GM23338 (cell line): ENCODE data around the gene MRS2. TPM values are rescaled to one million over a fixed set of nuclear protein-coding genes. Genes with fewer than 3 reads are reported as not detected.
"Not testable (repeated sequence)": the region's sequence is repeated elsewhere in the genome, so short reads cannot be mapped to it uniquely, and the experiment has no call there.

Experiments
- ATAC-seq: fragments of 200-7000 bp; cut with Tn5 transposase; 3 replicates; pipeline ENCODE4 v1.9.1; 2020
- DNase-seq: peaks from one replicate; pipeline ENCODE4 v3.0.0-alpha.2; 2015; ENCODE audit warnings: low spot score
- H2AFZ ChIP-seq: fragments of 200-600 bp; sonication (generic); 2 replicates; pipeline ENCODE4 v1.8.0; 2016; ENCODE audit warnings: antibody characterized with exemption, mild to moderate bottlenecking, moderate library complexity
- H3F3A ChIP-seq: fragments of 200-600 bp; sonication (generic); replicated peaks from 2 replicates; pipeline ENCODE4 v1.8.0; 2017; ENCODE audit warnings: antibody characterized with exemption, mixed run types, low read depth
- H3K27ac ChIP-seq: fragments of 200-600 bp; sonication (generic); 2 replicates; pipeline ENCODE4 v1.6.1; 2016; ENCODE audit warnings: low read depth
- H3K27me3 ChIP-seq: fragments of 200-600 bp; sonication (generic); 2 replicates; pipeline ENCODE4 v1.8.0; 2016; ENCODE audit warnings: mild to moderate bottlenecking, mixed run types, moderate library complexity; ENCODE audit not compliant: insufficient read depth
- H3K36me3 ChIP-seq: fragments of 200-600 bp; sonication (generic); 2 replicates; pipeline ENCODE4 v1.8.0; 2016; ENCODE audit warnings: mild to moderate bottlenecking; ENCODE audit not compliant: insufficient read depth
- H3K4me1 ChIP-seq: fragments of 200-600 bp; sonication (generic); 2 replicates; pipeline ENCODE4 v1.8.0; 2016; ENCODE audit warnings: mild to moderate bottlenecking, moderate library complexity; ENCODE audit not compliant: insufficient read depth
- H3K4me2 ChIP-seq: fragments of 200-600 bp; sonication (generic); 2 replicates; pipeline ENCODE4 v1.7.1; 2017; ENCODE audit warnings: mixed run types
- H3K4me3 ChIP-seq: fragments of 200-600 bp; sonication (generic); 2 replicates; pipeline ENCODE4 v1.6.1; 2016; ENCODE audit warnings: mixed run types
- H3K79me2 ChIP-seq: fragments of 200-600 bp; sonication (generic); replicated peaks from 2 replicates; pipeline ENCODE4 v1.8.0; 2017; ENCODE audit warnings: mild to moderate bottlenecking; ENCODE audit not compliant: insufficient read depth
- H3K9me2 ChIP-seq: fragments of 200-600 bp; sonication (generic); 2 replicates; pipeline ENCODE4 v1.8.0; 2017; ENCODE audit not compliant: insufficient read depth
- H4K20me1 ChIP-seq: fragments of 200-600 bp; sonication (generic); replicated peaks from 2 replicates; pipeline ENCODE4 v1.8.0; 2017; ENCODE audit warnings: mild to moderate bottlenecking; ENCODE audit not compliant: insufficient read depth
- H3K27ac Mint-ChIP-seq: 2 replicates; pipeline ENCODE4 v1.8.0; 2020; ENCODE audit warnings: inconsistent platforms, mild to moderate bottlenecking, moderate library complexity, mixed read lengths
- H3K27me3 Mint-ChIP-seq: 3 replicates; pipeline ENCODE4 v1.8.0; 2022; ENCODE audit warnings: low read depth, mild to moderate bottlenecking, moderate library complexity, mixed read lengths, inconsistent platforms; ENCODE audit not compliant: insufficient read depth, poor library complexity
- H3K36me3 Mint-ChIP-seq: 3 replicates; pipeline ENCODE4 v1.8.0; 2021; ENCODE audit warnings: low read depth, mild to moderate bottlenecking, inconsistent platforms, moderate library complexity, mixed read lengths
- H3K4me1 Mint-ChIP-seq: 3 replicates; pipeline ENCODE4 v1.8.0; 2020; ENCODE audit warnings: mild to moderate bottlenecking, inconsistent platforms, mixed read lengths
- H3K4me3 Mint-ChIP-seq: 3 replicates; pipeline ENCODE4 v1.8.0; 2021; ENCODE audit warnings: moderate library complexity, mild to moderate bottlenecking, inconsistent platforms, mixed read lengths
- H3K9me3 Mint-ChIP-seq: 3 replicates; pipeline ENCODE4 v1.8.0; 2020; ENCODE audit warnings: moderate library complexity, mild to moderate bottlenecking, inconsistent platforms, mixed read lengths
- CREB1 ChIP-seq: fragments of 250-450 bp; sonication (Bioruptor Pico); IDR thresholded peaks from 2 replicates; pipeline ENCODE4 v1.5.0; 2020; ENCODE audit warnings: low read depth, mild to moderate bottlenecking, moderate library complexity
- EZH2 ChIP-seq: fragments of 200-600 bp; sonication (generic); IDR thresholded peaks from one replicate; pipeline ENCODE4 v1.8.0; 2017; ENCODE audit warnings: antibody characterized with exemption, mild to moderate bottlenecking, low read depth; ENCODE audit not compliant: unreplicated experiment
- EZH2phosphoT487 ChIP-seq: fragments of 200-600 bp; sonication (generic); IDR thresholded peaks from one replicate; pipeline ENCODE4 v1.8.1; 2018; ENCODE audit warnings: antibody characterized with exemption; ENCODE audit not compliant: unreplicated experiment
- JUNB ChIP-seq: IDR thresholded peaks from one replicate; pipeline ENCODE4 v1.6.1; 2016; ENCODE audit warnings: antibody characterized with exemption; ENCODE audit not compliant: unreplicated experiment
- NANOG ChIP-seq: IDR thresholded peaks from 2 replicates; pipeline ENCODE4 v1.6.1; 2016; ENCODE audit warnings: antibody characterized with exemption, borderline replicate concordance
- POLR2AphosphoS5 ChIP-seq: IDR thresholded peaks from 2 replicates; pipeline ENCODE4 v1.6.1; 2016; ENCODE audit warnings: antibody characterized with exemption, low read depth
- STAT1 ChIP-seq: IDR thresholded peaks from one replicate; pipeline ENCODE4 v1.6.1; 2016; ENCODE audit warnings: antibody characterized with exemption; ENCODE audit not compliant: unreplicated experiment
- ZNF114 ChIP-seq: fragments of 250-450 bp; sonication (Bioruptor Pico); IDR thresholded peaks from 2 replicates; pipeline ENCODE4 v1.5.0; 2020; ENCODE audit warnings: mild to moderate bottlenecking, moderate library complexity
- ZNF331 ChIP-seq: fragments of 250-450 bp; sonication (Bioruptor Pico); IDR thresholded peaks from 2 replicates; pipeline ENCODE4 v1.5.0; 2020; ENCODE audit warnings: low read depth, mild to moderate bottlenecking, moderate library complexity
- polyA plus RNA-seq: library from polyadenylated mRNA; unstranded; fragments of >200 nt; fragmentation: Nextera tagmentation; extraction: Ambion mirVana; gene quantifications from 2 replicates; pipeline ENCODE4 v1.2.1, GENCODE V29; 2016
- total RNA-seq: library from RNA; depleted of rRNA; stranded (reverse); fragments of >200 nt; shearing (Covaris generic); gene quantifications from 2 replicates; pipeline ENCODE4 v1.2.3, GENCODE V29; 2014
- TF ChIP-seq, protein P1 (sequence below): IDR thresholded peaks from 2 replicates; pipeline ENCODE4 v1.6.1; 2016; ENCODE audit warnings: antibody characterized with exemption
- TF ChIP-seq, protein P2 (sequence below): IDR thresholded peaks from one replicate; pipeline ENCODE4 v1.6.1; 2018; ENCODE audit warnings: antibody characterized with exemption; ENCODE audit not compliant: unreplicated experiment
- TF ChIP-seq, protein P3 (sequence below), 2 experiments: fragments of 200-600 bp in 1 of 2; sonication (generic) in 1 of 2; conservative IDR thresholded peaks; 2 replicates each; pipeline versions ENCODE4 v1.5.1 to v1.6.1; 2016 to 2017; ENCODE audit warnings: antibody characterized with exemption in 2 of 2, low read depth in 2 of 2, mild to moderate bottlenecking in 2 of 2, moderate library complexity in 1 of 2

The MRS2 gene
- total and polyA plus RNA-seq, 2 experiments from 2014 or later: 80.9 to 125 TPM

DNA sequence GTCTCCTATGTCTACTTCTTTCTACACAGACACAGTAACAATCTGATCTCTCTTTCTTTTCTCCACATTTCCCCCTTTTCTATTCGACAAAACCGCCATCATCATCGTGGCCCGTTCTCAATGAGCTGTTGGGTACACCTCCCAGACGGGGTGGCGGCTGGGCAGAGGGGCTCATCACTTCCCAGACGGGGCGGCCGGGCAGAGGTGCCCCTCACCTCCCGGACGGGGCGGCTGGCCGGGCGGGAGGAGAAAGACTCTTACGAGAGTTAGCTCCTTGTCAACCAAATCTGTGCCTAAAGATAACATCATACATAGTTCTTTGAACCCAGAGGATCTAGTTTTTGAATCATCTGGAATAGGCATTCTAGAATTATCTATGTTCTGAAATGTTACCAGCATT, 11.8 kb downstream of the MRS2 start:
- H3K36me3 Mint-ChIP-seq: peaks cover 78% of the 10 kb centered on the region
- Histone ChIP-seq H3K36me3 (peaks cover 92% of the 10 kb centered on the region), H4K20me1 (peaks cover 36% of the 10 kb centered on the region), H3K79me2 (peaks cover 35% of the 10 kb centered on the region)
- H3K4me3 ChIP-seq, H3F3A ChIP-seq, H3K4me1 Mint-ChIP-seq, H2AFZ ChIP-seq, H3K4me1 ChIP-seq, H3K27ac Mint-ChIP-seq, H3K27ac ChIP-seq, H3K27me3 Mint-ChIP-seq, H3K4me3 Mint-ChIP-seq, DNase-seq, H3K9me3 Mint-ChIP-seq, H3K27me3 ChIP-seq, H3K9me2 ChIP-seq, ATAC-seq, H3K4me2 ChIP-seq: not testable (repeated sequence)

DNA sequence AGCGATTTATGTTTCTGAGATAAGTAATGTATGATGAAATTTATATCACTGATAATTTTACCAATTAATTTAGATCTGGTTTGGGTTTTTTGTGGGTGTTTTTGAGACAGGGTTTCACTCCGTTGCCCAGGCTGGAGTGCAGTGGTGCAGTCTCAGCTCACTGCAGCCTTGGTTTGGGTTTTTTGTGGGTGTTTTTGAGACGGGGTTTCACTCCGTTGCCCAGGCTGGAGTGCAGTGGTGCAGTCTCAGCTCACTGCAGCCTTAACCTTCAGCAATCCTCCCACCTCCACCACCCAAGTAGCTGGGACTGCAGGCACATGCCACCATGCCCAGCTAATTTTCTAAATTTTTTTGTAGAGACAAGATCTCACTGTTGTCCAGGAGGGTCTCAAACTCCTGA, 13.0 kb downstream of the MRS2 start:
- Histone ChIP-seq H3K4me3 (no peak overlapping the region), H3K36me3 (peaks cover 94% of the 10 kb centered on the region), H3F3A (peaks cover 10% of the 10 kb centered on the region), H4K20me1 (peaks cover 30% of the 10 kb centered on the region), H3K4me2 (no peak overlapping the region), H2AFZ (no peak overlapping the region), H3K27ac (no peak overlapping the region), H3K9me2 (no peaks in the 10 kb centered on the region), H3K27me3 (no peaks in the 10 kb centered on the region), H3K79me2 (peaks cover 27% of the 10 kb centered on the region), H3K4me1 (0 out of 2 replicates have a peak, but pooled peaks cover 6% of the 10 kb centered on the region)
- H3K27me3 Mint-ChIP-seq: no peaks in the 10 kb centered on the region
- no peak for ATAC-seq
- no peaks in the 10 kb centered on the region for H3K4me1 Mint-ChIP-seq
- no peak overlapping the region for H3K4me3 Mint-ChIP-seq
- no peak for DNase-seq
- no peaks in the 10 kb centered on the region for H3K9me3 Mint-ChIP-seq
- H3K36me3 Mint-ChIP-seq: peaks cover 81% of the 10 kb centered on the region
- no peak overlapping the region for H3K27ac Mint-ChIP-seq
- TF ChIP-seq STAT1 (no peak), NANOG (no peak), JUNB (no peak), POLR2AphosphoS5 (no peak), ZNF331 (no peak), ZNF114 (no peak), EZH2phosphoT487 (no peak), CREB1 (no peak), EZH2 (no peak)
- TF ChIP-seq, protein P1, sequence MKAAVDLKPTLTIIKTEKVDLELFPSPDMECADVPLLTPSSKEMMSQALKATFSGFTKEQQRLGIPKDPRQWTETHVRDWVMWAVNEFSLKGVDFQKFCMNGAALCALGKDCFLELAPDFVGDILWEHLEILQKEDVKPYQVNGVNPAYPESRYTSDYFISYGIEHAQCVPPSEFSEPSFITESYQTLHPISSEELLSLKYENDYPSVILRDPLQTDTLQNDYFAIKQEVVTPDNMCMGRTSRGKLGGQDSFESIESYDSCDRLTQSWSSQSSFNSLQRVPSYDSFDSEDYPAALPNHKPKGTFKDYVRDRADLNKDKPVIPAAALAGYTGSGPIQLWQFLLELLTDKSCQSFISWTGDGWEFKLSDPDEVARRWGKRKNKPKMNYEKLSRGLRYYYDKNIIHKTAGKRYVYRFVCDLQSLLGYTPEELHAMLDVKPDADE: no peak
- TF ChIP-seq, protein P2, sequence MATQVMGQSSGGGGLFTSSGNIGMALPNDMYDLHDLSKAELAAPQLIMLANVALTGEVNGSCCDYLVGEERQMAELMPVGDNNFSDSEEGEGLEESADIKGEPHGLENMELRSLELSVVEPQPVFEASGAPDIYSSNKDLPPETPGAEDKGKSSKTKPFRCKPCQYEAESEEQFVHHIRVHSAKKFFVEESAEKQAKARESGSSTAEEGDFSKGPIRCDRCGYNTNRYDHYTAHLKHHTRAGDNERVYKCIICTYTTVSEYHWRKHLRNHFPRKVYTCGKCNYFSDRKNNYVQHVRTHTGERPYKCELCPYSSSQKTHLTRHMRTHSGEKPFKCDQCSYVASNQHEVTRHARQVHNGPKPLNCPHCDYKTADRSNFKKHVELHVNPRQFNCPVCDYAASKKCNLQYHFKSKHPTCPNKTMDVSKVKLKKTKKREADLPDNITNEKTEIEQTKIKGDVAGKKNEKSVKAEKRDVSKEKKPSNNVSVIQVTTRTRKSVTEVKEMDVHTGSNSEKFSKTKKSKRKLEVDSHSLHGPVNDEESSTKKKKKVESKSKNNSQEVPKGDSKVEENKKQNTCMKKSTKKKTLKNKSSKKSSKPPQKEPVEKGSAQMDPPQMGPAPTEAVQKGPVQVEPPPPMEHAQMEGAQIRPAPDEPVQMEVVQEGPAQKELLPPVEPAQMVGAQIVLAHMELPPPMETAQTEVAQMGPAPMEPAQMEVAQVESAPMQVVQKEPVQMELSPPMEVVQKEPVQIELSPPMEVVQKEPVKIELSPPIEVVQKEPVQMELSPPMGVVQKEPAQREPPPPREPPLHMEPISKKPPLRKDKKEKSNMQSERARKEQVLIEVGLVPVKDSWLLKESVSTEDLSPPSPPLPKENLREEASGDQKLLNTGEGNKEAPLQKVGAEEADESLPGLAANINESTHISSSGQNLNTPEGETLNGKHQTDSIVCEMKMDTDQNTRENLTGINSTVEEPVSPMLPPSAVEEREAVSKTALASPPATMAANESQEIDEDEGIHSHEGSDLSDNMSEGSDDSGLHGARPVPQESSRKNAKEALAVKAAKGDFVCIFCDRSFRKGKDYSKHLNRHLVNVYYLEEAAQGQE: no peak
- TF ChIP-seq, protein P3, sequence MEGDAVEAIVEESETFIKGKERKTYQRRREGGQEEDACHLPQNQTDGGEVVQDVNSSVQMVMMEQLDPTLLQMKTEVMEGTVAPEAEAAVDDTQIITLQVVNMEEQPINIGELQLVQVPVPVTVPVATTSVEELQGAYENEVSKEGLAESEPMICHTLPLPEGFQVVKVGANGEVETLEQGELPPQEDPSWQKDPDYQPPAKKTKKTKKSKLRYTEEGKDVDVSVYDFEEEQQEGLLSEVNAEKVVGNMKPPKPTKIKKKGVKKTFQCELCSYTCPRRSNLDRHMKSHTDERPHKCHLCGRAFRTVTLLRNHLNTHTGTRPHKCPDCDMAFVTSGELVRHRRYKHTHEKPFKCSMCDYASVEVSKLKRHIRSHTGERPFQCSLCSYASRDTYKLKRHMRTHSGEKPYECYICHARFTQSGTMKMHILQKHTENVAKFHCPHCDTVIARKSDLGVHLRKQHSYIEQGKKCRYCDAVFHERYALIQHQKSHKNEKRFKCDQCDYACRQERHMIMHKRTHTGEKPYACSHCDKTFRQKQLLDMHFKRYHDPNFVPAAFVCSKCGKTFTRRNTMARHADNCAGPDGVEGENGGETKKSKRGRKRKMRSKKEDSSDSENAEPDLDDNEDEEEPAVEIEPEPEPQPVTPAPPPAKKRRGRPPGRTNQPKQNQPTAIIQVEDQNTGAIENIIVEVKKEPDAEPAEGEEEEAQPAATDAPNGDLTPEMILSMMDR (conservative IDR thresholded peaks at IDR 0.05; ENCODE audit: low read depth in 2 of 2): no peak
